ENCODE results near the gene GALNS.
A peak's percentile ranks its signal among the peaks of the same experiment; 100 is the strongest.
"Not testable (repeated sequence)": the region's sequence is repeated elsewhere in the genome, so short reads cannot be mapped to it uniquely, and the experiment has no call there.

The GALNS gene

DNA sequence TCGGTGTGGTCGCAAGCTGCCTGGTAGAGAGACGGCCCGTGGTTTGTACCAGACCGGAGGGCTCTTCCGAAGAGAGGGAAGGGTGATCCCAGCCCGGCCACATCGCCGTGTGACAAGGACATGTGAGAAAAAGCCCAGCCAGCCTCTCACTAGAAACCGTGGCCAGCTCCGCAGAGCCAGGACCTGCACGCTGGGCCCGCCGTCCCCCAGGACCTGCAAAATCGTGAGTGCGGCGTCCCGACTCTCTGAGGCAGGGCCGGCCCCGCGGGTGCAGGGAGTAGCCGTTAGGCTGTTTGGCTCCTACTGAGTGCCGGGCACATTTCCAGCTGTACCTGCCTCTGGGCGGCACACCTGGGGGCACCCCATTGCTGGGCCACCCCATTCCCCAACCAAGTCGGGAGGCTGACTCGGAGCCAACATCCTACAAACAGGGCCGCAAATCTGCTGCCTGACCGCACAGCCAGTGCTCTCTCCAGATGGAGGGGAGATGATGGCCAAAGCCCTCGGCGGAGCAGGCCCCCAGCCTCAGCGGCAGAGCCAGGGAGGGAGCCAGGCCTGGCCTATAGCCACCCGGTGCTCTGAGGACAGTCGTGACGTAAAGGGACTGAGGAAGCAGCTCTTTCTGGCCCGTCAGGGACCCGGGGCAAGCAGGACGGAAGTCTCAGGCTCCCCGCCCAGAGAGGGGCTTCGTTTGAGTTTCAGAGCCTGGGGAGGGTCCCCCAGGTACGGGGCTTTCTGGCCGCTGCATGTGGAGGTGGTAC lies 43.3 kb upstream of the GALNS start:
- H3K4me1 ChIP-seq: peaks cover 99% of the 10 kb centered on the region
- peaks cover 4% of the 10 kb centered on the region; the same call in 1 of the 2 replicates for H3K27me3 ChIP-seq
- peak overlapping the region; percentile 57; the same call in 1 of the 2 replicates for H3K9ac ChIP-seq
- peaks cover 56% of the 10 kb centered on the region for H3K36me3 ChIP-seq
- no peak for TF ChIP-seq Cebpa-rat (IDR thresholded peaks at IDR 0.05)
- 0 out of 2 replicates have a peak overlapping the region, but pooled peaks have one; percentile 16 for H3K4me3 ChIP-seq
- no peaks in the 10 kb centered on the region for H3K9me3 ChIP-seq
- peaks cover 100% of the 10 kb centered on the region for H4K20me1 ChIP-seq
- no peak overlapping the region for H3K27ac ChIP-seq
- peak overlapping the region; percentile 86 for H3K4me2 ChIP-seq

DNA sequence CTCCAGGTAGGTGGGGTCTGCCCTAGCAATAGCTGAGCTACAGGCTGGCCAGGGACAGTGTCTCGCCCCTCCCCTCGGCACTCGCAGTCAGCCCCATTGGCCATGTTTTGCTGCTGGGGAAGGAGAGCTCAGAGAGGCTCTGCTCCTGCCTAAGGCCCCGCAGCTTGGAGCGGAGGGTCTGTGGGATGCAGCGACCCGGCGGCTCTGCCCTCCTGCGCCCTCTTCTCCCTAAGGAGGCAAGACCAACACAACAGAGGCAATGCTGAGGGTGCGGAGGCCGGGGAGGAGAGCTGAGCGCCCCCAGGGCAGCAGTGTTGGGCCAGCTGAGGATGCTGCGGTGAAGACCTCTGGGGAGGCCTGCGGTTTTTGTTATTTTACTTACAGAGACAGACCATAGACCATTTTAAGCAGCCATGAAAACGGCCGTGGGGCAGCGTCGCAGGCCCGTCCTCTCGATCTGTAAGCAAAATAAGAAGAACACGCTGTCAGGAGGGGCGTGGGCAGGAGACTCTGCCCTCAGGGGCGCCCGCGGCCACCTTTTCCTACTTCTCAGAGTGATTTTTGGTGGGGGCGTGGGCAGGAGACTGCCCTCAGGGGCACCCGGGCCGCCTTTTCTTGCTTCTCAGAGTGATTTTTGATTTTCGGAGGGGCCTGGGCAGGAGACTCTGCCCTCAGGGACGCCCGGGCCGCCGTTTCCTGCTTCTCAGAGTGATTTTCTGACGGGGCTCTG lies 41.1 kb upstream of the GALNS start:
- TF ChIP-seq Cebpa-rat (IDR thresholded peaks at IDR 0.05): no peak
- Histone ChIP-seq H3K27ac (peak overlapping the region; percentile 81), H4K20me1 (peaks cover 98% of the 10 kb centered on the region), H3K4me3 (peak overlapping the region; percentile 47), H3K27me3 (peaks cover 4% of the 10 kb centered on the region; the same call in 1 of the 2 replicates), H3K4me1 (peaks cover 97% of the 10 kb centered on the region), H3K36me3 (peaks cover 40% of the 10 kb centered on the region), H3K4me2 (peak overlapping the region; percentile 86), H3K9me3 (no peaks in the 10 kb centered on the region), H3K9ac (peak overlapping the region; percentile 64)

DNA sequence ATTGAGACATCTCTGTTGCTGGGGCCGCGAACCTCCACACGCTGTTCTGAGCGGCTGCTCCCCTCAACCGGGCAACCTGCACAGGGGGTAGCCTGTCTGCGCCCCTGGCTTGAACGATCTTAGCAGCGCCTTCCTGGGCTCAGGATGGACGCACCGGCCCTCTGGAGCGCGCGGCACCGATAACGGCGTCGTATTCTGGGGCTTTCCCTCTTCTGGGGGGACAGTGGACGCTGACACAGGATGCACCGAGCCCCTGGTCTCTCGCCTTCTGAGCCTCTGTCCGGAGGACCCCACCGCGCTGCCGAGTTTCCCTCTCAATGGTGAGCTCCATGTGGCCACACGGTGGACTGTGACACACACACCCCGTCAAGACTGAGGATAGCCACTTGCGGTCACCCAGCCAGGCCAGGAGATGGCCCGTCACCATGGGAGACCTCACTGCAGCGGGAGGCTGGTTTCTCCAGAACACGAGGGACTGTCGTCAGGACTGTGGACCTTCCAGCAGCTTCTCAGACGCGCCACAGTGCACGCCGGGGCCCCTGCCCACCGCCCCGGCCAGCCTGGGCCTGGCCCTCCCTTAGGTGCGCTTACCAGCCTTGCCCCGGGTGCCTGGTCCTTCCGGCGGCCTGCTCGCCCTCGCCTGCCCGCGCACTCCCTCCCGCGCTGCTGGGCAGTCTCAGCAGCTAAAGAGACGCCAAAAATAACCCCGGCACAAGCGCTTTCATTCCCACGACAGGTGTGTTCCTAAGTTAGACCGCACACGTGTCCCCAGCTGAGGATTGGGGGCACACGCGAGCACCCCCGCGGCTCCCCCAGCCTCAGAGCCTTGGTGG lies 39.7 kb upstream of the GALNS start:
- TF ChIP-seq Cebpa-rat (IDR thresholded peaks at IDR 0.05): no peak
- H3K36me3 ChIP-seq: peaks cover 38% of the 10 kb centered on the region

GRCh38 chr16:88895335-88895734 lies 38.6 kb upstream of the GALNS start:
- peak overlapping the region; percentile 86 for H3K4me2 ChIP-seq
- peak overlapping the region; percentile 29; the same call in 1 of the 2 replicates for H3K4me3 ChIP-seq
- H3K9me3 ChIP-seq: peaks cover 3% of the 10 kb centered on the region
- no peak for TF ChIP-seq Cebpa-rat (IDR thresholded peaks at IDR 0.05)
- peaks cover 90% of the 10 kb centered on the region for H3K4me1 ChIP-seq
- peaks cover 98% of the 10 kb centered on the region for H4K20me1 ChIP-seq
- peak overlapping the region; percentile 35; the same call in 1 of the 2 replicates for H3K27ac ChIP-seq
- H3K9ac ChIP-seq: no peak overlapping the region
- peaks cover 38% of the 10 kb centered on the region for H3K36me3 ChIP-seq
- 0 out of 2 replicates have a peak, but pooled peaks cover under 1% of the 10 kb centered on the region for H3K27me3 ChIP-seq

More for the DNA sequence above, 39.7 kb upstream of the GALNS start:
- H3K4me1 ChIP-seq: peaks cover 97% of the 10 kb centered on the region
- H3K9ac ChIP-seq: peak overlapping the region; percentile 12; the same call in 1 of the 2 replicates
- no peaks in the 10 kb centered on the region for H3K9me3 ChIP-seq
- H3K27ac ChIP-seq: peak overlapping the region; percentile 81; the same call in 1 of the 2 replicates
- peak overlapping the region; percentile 47; the same call in 1 of the 2 replicates for H3K4me3 ChIP-seq
- H3K27me3 ChIP-seq: peaks cover 4% of the 10 kb centered on the region; the same call in 1 of the 2 replicates
- H4K20me1 ChIP-seq: peaks cover 98% of the 10 kb centered on the region
- peak overlapping the region; percentile 86 for H3K4me2 ChIP-seq

DNA sequence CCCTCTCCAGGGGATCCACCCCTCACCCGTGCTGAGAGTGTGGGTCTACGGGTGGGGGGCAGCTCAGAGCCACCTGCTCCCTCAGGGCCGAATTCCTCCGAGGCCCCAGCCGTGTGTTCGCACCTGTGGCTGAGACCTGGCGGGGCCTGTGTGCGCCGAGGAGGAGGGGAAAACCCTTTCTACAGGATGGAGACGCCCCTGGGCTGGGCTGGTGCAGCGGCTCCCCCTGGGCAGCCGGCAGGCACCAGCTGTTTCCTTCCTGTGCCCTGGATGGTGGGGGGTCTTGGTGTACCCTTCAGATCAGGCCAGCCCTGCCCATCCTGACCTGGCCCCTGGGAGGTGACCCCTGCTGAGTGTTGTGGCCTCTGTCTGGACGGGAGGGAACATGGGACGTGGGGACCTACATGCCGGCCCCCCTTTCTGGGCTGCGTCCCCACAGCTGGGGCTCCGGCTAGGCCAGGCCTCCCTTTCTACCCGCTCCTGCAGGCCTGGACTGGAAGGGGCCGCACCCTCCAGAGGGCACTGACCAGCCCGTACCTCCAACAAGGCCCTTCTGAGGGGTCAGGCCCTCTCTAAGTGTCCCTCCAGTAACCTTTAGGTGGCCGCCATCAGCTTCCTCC lies 38.0 kb upstream of the GALNS start:
- H3K4me2 ChIP-seq: peak overlapping the region; percentile 86

GRCh38 chr16:88894266-88894665 lies 37.5 kb upstream of the GALNS start:
- peaks cover 41% of the 10 kb centered on the region for H3K36me3 ChIP-seq
- H4K20me1 ChIP-seq: peaks cover 92% of the 10 kb centered on the region
- not testable (repeated sequence) for H3K27ac ChIP-seq, H3K27me3 ChIP-seq, H3K9ac ChIP-seq, H3K4me3 ChIP-seq
- peaks cover 84% of the 10 kb centered on the region for H3K4me1 ChIP-seq
- peak overlapping the region; percentile 86 for H3K4me2 ChIP-seq
- H3K9me3 ChIP-seq: peaks cover 12% of the 10 kb centered on the region

More for the DNA sequence above, 38.0 kb upstream of the GALNS start:
- no peak overlapping the region for H3K9ac ChIP-seq
- H3K4me1 ChIP-seq: peaks cover 85% of the 10 kb centered on the region
- H3K9me3 ChIP-seq: peaks cover 8% of the 10 kb centered on the region
- TF ChIP-seq Cebpa-rat (IDR thresholded peaks at IDR 0.05): no peak
- H3K4me3 ChIP-seq: peak overlapping the region; percentile 29; the same call in 1 of the 2 replicates
- peaks cover 38% of the 10 kb centered on the region for H3K36me3 ChIP-seq
- H3K27ac ChIP-seq: peak overlapping the region; percentile 35; the same call in 1 of the 2 replicates
- H4K20me1 ChIP-seq: peaks cover 97% of the 10 kb centered on the region
- no peaks in the 10 kb centered on the region for H3K27me3 ChIP-seq

DNA sequence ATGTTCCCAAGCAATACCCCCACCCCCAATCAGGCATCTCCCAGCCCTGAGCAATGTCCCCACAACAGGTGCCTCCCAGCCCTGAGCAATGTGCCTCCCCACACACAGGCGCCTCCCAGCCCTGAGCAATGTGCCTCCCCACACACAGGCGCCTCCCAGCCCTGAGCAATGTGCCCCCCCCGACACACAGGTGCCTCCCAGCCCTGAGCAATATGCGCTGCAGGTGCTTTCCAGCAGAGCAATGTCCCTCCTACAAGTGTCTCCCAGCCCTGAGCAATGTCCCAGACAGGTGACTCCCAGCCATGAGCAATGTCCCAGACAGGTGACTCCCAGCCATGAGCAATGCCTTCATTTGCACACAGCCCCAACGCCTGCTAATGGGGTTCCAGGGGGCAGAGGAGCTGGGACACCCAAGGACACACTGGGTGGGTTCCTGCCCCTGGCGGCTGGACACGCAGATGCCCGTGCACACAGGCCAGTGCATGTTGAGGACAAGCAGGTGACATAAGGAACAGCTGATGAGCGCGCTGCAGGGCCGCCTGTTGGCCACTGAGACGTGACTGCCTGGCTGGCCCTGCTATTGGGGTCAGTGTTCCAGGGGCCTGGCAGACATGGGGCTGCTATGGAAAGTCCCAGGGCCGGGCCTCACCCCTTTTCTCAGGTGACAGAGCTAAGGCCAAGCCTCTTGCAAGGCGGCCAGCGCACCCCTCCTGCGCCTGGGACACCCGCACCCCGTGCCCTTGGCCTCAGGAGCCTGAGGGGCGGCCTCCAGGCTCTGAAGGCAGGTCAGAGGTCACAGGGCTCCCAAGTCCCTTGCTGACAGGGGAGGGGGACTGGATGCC lies 36.6 kb upstream of the GALNS start:
- H3K27ac ChIP-seq: no peak overlapping the region
- peaks cover 12% of the 10 kb centered on the region for H3K9me3 ChIP-seq
- H3K4me2 ChIP-seq: peak overlapping the region; percentile 66
- H3K4me3 ChIP-seq: no peak overlapping the region
- peaks cover 83% of the 10 kb centered on the region for H4K20me1 ChIP-seq
- H3K4me1 ChIP-seq: peaks cover 82% of the 10 kb centered on the region
- 0 out of 2 replicates have a peak overlapping the region, but pooled peaks have one; percentile 17 for H3K9ac ChIP-seq
- peaks cover 45% of the 10 kb centered on the region for H3K36me3 ChIP-seq
- no peak for TF ChIP-seq Cebpa-rat (IDR thresholded peaks at IDR 0.05)
- H3K27me3 ChIP-seq: no peaks in the 10 kb centered on the region

- Histone ChIP-seq H3K4me2 (peak overlapping the region; percentile 66), H3K27ac (no peak overlapping the region), H3K4me3 (no peak overlapping the region), H3K27me3 (no peaks in the 10 kb centered on the region), H3K36me3 (peaks cover 45% of the 10 kb centered on the region), H3K9me3 (peaks cover 12% of the 10 kb centered on the region), H3K4me1 (peaks cover 81% of the 10 kb centered on the region), H3K9ac (no peak overlapping the region), H4K20me1 (peaks cover 81% of the 10 kb centered on the region)
- TF ChIP-seq Cebpa-rat (IDR thresholded peaks at IDR 0.05): no peak
These were observed 35.3 kb upstream of the GALNS start for GRCh38 chr16:88892065-88892464.

Measured in BLaER1 (cell line).